GM11168 (cell line): ENCODE measurements around the gene HMGB1.

ENCODE experiments used
- in situ Hi-C: fragments of 300-500 bp; cut with MboI; formaldehyde crosslinking; loops from one replicate; pipeline ENCODE4 v1.12.0; 2022; ENCODE audit warnings: low sequenced_read_pairs; ENCODE audit not compliant: unreplicated experiment

The HMGB1 gene

DNA sequence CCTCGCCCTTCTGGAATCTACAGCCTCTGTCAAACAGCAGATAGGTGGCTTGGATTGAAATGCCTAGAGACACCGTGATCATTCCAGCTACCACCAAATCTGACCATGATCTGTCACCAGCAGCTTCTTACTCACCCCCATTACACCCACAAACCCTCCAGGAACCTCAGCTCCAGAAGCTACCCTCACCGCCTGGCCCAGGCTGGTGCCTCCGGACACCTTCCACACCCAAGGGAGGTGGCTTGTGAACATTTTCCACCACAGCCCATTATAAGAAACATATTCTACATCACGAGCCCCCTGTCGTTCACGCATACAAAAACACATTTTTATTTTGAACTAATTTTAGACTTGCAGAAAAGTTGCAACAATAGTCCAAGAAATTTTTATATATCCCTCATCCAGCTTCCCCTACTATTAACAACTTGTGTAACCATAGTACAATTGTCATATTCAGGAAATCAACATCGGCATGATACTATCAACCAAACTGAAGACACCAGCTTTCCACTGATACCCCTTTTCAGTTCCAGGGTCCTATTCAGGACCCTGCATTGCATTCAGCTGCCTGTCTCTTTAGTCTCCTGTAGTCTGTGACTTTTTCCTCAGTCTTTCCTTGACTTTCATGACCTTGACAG, 58.8 kb downstream of the HMGB1 start:
- in situ Hi-C loops, result no loop called here
